ENCODE measurements around the gene CARMIL3.

The CARMIL3 gene

DNA sequence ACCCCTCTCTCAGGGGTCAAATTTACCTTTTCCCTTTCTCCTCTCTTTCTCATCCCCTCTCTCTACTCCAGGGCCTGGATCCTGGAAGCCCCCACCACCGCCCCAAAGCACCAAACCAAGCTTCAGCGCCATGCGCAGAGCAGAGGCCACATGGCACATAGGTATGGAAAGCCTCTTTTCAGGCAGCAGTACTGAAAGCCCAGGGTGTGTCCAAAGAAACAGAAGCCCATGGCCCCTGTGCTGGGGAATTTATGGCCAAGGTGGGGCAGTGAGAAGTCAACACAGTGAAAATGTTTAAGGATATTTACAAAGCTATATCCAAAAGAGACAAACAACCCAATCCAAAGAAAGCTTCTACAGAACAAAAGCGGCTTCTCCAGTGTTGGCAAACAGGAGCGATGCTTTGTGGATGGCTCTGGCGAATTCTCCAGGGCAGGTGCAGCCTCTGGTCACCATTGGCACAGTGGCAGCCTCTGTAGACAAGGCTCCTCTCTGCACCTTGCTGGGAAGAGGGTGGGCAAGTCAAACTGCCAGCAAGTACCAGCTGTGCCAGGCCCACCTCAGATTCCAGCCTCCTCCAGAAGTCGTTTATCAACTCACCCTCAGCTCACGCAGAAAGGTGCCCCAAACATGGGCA lies 14.8 kb downstream of the CARMIL3 start:
- Histone ChIP-seq H3K4me3 (ENCODE audit: low read depth in 1 of 2, low read length in 2 of 2) (no peak overlapping the region), H3K27me3 (ENCODE audit: low read depth, low read length) (no peaks in the 10 kb centered on the region), H3K36me3 (ENCODE audit: control insufficient read depth in 1 of 2, insufficient read depth in 2 of 2, low read length in 2 of 2) (no peaks in the 10 kb centered on the region), H3K4me1 (ENCODE audit: control insufficient read depth in 1 of 2, insufficient read depth in 2 of 2, low read length in 2 of 2) (peaks cover 0 to 3% of the 10 kb centered on the region in 2 donors), H3K9me3 (ENCODE audit: control insufficient read depth in 1 of 2, low read length in 2 of 2) (no peaks in the 10 kb centered on the region), H3K27ac (ENCODE audit: low read length) (no peak overlapping the region)

- Histone ChIP-seq H3K27ac (ENCODE audit: low read length) (no peak overlapping the region), H3K36me3 (ENCODE audit: control insufficient read depth in 1 of 2, insufficient read depth in 2 of 2, low read length in 2 of 2) (no peaks in the 10 kb centered on the region), H3K27me3 (ENCODE audit: low read depth, low read length) (no peaks in the 10 kb centered on the region), H3K4me1 (ENCODE audit: control insufficient read depth in 1 of 2, insufficient read depth in 2 of 2, low read length in 2 of 2) (peaks cover 0 to 7% of the 10 kb centered on the region in 2 donors), H3K9me3 (ENCODE audit: control insufficient read depth in 1 of 2, low read length in 2 of 2) (no peaks in the 10 kb centered on the region), H3K4me3 (ENCODE audit: low read depth in 1 of 2, low read length in 2 of 2) (no peak overlapping the region)
These were observed 15.6 kb downstream of the CARMIL3 start for GRCh38 chr14:24067133-24068082.

- Histone ChIP-seq H3K4me3 (ENCODE audit: low read depth in 1 of 2, low read length in 2 of 2) (no peak overlapping the region), H3K27ac (ENCODE audit: low read length) (no peak overlapping the region), H3K9me3 (ENCODE audit: control insufficient read depth in 1 of 2, low read length in 2 of 2) (no peaks in the 10 kb centered on the region), H3K36me3 (ENCODE audit: control insufficient read depth in 1 of 2, insufficient read depth in 2 of 2, low read length in 2 of 2) (no peaks in the 10 kb centered on the region), H3K27me3 (ENCODE audit: low read depth, low read length) (no peaks in the 10 kb centered on the region), H3K4me1 (ENCODE audit: control insufficient read depth in 1 of 2, insufficient read depth in 2 of 2, low read length in 2 of 2) (peaks cover 0 to 7% of the 10 kb centered on the region in 2 donors)
These were observed 17.1 kb downstream of the CARMIL3 start for GRCh38 chr14:24068711-24069410.

GRCh38 chr14:24069411-24069735 lies 17.6 kb downstream of the CARMIL3 start:
- Histone ChIP-seq H3K4me1 (ENCODE audit: control insufficient read depth in 1 of 2, insufficient read depth in 2 of 2, low read length in 2 of 2) (peaks cover 0 to 7% of the 10 kb centered on the region in 2 donors), H3K4me3 (ENCODE audit: low read depth in 1 of 2, low read length in 2 of 2) (no peak overlapping the region), H3K9me3 (ENCODE audit: control insufficient read depth in 1 of 2, low read length in 2 of 2) (no peaks in the 10 kb centered on the region), H3K27me3 (ENCODE audit: low read depth, low read length) (no peaks in the 10 kb centered on the region), H3K27ac (ENCODE audit: low read length) (no peak overlapping the region), H3K36me3 (ENCODE audit: control insufficient read depth in 1 of 2, insufficient read depth in 2 of 2, low read length in 2 of 2) (no peaks in the 10 kb centered on the region)

DNA sequence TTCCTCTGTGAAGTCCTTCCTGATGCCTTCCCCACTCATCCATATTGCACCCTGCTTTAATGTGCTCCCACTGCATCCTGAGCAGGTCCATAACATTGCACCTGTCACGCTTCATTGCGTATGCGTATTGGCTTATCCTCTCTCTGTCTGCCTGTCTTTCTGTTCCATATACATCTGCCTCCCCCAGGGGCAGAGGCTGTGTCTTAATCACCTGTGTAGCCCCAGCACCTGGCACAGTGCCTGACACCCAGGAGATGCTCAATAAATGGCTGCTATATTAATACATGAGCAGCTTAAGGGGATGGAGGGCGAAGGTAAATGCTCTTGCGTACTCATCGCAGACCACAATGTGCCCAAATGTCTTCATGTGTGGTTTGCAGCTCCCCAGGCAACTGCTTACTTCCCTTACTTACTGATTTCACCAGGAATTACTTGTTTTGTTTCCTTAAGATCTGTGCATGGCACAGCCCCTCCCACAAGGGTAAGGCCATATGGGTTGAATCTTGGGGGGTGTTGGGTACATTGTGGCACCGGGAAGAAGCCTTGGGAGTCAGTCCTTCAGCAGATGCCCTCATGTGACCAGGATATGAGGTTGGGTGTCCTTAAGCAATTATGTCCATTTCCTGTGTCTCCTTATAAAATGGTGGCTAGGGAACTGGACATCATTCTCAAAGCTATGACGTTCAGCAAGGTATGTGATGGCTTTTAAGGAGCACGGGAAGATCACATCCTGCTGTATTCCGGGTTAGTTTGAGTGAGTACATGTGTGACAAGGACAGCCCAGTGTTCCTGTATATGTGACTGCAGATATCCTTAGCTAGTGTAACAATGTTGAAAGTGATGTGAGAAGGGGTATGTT lies 18.7 kb downstream of the CARMIL3 start:
- H3K27me3 ChIP-seq (ENCODE audit: low read depth, low read length): no peaks in the 10 kb centered on the region
- no peak overlapping the region for H3K4me3 ChIP-seq (ENCODE audit: low read depth in 1 of 2, low read length in 2 of 2)
- no peaks in the 10 kb centered on the region for H3K9me3 ChIP-seq (ENCODE audit: control insufficient read depth in 1 of 2, low read length in 2 of 2)
- no peaks in the 10 kb centered on the region for H3K36me3 ChIP-seq (ENCODE audit: control insufficient read depth in 1 of 2, insufficient read depth in 2 of 2, low read length in 2 of 2)
- peaks cover 0 to 7% of the 10 kb centered on the region in 2 donors for H3K4me1 ChIP-seq (ENCODE audit: control insufficient read depth in 1 of 2, insufficient read depth in 2 of 2, low read length in 2 of 2)
- no peak overlapping the region for H3K27ac ChIP-seq (ENCODE audit: low read length)

GRCh38 chr14:24071144-24071697 lies 19.4 kb downstream of the CARMIL3 start, which contains the start of gene CPNE6:
TSS of gene CPNE6 (plus strand) at chr14:24071562. CDS start at chr14:24072937, 1,375 bp downstream.
- Histone ChIP-seq H3K4me3 (ENCODE audit: low read depth in 1 of 2, low read length in 2 of 2) (no peak within 1 kb of the TSS), H3K27me3 (ENCODE audit: low read depth, low read length) (no peaks in the 10 kb centered on the region), H3K27ac (ENCODE audit: low read length) (no peak within 1 kb of the TSS), H3K9me3 (ENCODE audit: control insufficient read depth in 1 of 2, low read length in 2 of 2) (no peaks in the 10 kb centered on the region), H3K4me1 (ENCODE audit: control insufficient read depth in 1 of 2, insufficient read depth in 2 of 2, low read length in 2 of 2) (peaks cover 0 to 7% of the 10 kb centered on the region in 2 donors), H3K36me3 (ENCODE audit: control insufficient read depth in 1 of 2, insufficient read depth in 2 of 2, low read length in 2 of 2) (no peaks in the 10 kb centered on the region)

DNA sequence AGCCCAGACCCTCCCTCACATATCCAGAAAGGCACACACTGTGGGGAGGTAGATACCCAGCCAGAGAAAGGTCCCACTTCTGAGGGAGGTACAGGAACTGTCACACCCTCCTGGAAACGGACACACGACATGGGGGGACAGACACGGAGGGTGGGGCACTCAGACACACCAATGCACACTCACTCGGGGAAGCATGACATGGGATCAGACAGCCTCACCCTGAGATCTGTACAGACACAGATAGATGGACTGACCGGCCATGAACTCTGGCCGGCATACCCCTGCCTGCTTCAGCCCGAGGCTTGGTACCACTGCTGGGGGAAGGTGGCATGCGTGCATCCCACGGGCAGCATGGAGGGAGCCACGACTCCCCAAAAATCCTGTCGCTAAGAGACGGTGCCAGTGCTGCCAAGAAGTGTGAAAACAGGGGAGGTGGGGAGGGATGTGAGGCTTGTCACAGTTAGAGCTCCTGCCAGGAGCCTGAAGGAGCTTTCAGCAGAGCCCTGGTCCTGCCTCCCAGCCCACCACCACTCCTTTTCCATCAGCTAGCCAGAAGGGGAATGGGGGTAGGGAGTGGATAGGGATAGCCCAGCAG lies 20.1 kb downstream of the CARMIL3 start:
- Histone ChIP-seq H3K36me3 (ENCODE audit: control insufficient read depth in 1 of 2, insufficient read depth in 2 of 2, low read length in 2 of 2) (no peaks in the 10 kb centered on the region), H3K9me3 (ENCODE audit: control insufficient read depth in 1 of 2, low read length in 2 of 2) (no peaks in the 10 kb centered on the region), H3K4me1 (ENCODE audit: control insufficient read depth in 1 of 2, insufficient read depth in 2 of 2, low read length in 2 of 2) (peaks cover 0 to 7% of the 10 kb centered on the region in 2 donors), H3K4me3 (ENCODE audit: low read depth in 1 of 2, low read length in 2 of 2) (no peak overlapping the region), H3K27ac (ENCODE audit: low read length) (no peak overlapping the region), H3K27me3 (ENCODE audit: low read depth, low read length) (no peaks in the 10 kb centered on the region)

- Histone ChIP-seq H3K4me1 (ENCODE audit: control insufficient read depth in 1 of 2, insufficient read depth in 2 of 2, low read length in 2 of 2) (peaks cover 0 to 7% of the 10 kb centered on the region in 2 donors), H3K27me3 (ENCODE audit: low read depth, low read length) (no peaks in the 10 kb centered on the region), H3K9me3 (ENCODE audit: control insufficient read depth in 1 of 2, low read length in 2 of 2) (no peaks in the 10 kb centered on the region), H3K36me3 (ENCODE audit: control insufficient read depth in 1 of 2, insufficient read depth in 2 of 2, low read length in 2 of 2) (no peaks in the 10 kb centered on the region), H3K27ac (ENCODE audit: low read length) (no peak overlapping the region), H3K4me3 (ENCODE audit: low read depth in 1 of 2, low read length in 2 of 2) (no peak overlapping the region)
These were observed 20.6 kb downstream of the CARMIL3 start for GRCh38 chr14:24072436-24072835.

GRCh38 chr14:24072881-24073877 lies 21.4 kb downstream of the CARMIL3 start:
- no peak overlapping the region for H3K4me3 ChIP-seq (ENCODE audit: low read depth in 1 of 2, low read length in 2 of 2)
- H3K9me3 ChIP-seq (ENCODE audit: control insufficient read depth in 1 of 2, low read length in 2 of 2): no peaks in the 10 kb centered on the region
- H3K4me1 ChIP-seq (ENCODE audit: control insufficient read depth in 1 of 2, insufficient read depth in 2 of 2, low read length in 2 of 2): peaks cover 0 to 7% of the 10 kb centered on the region in 2 donors
- H3K27ac ChIP-seq (ENCODE audit: low read length): no peak overlapping the region
- H3K27me3 ChIP-seq (ENCODE audit: low read depth, low read length): no peaks in the 10 kb centered on the region
- H3K36me3 ChIP-seq (ENCODE audit: control insufficient read depth in 1 of 2, insufficient read depth in 2 of 2, low read length in 2 of 2): no peaks in the 10 kb centered on the region
